ENCODE data around the gene GRIP1. TPM values are rescaled to one million over a fixed set of nuclear protein-coding genes. Genes with fewer than 3 reads are reported as not detected.

GRIP1 gene
- total RNA-seq, 4 donors from 2014 or later, result 0.18 to 2.1 (median 0.34) TPM

DNA sequence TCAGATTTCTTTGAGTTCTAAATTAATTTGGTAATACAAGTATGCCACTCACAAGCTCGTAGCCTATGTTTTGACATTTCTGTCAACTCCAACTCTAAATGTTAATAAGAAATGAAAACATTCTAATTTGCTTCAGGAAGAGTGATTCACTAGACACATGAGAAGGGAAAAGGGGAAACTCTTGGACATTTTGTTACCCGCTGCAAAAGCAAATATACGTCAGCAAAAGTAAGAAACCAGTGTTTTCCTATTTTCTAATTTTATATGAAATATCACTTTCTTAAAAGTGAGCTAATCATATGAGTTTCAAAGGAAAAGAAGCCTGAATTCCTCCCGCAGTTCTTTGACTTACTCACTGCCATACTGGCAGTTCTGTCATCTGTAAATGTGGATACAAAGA, 162.3 kb downstream of the GRIP1 start:
- H3K36me3 ChIP-seq, result no peaks in the 10 kb centered on the region
- ATAC-seq, result no peak
- no peaks in the 10 kb centered on the region for H3K27me3 ChIP-seq
- H3K4me1 ChIP-seq, result no peaks in the 10 kb centered on the region
- H3K4me3 ChIP-seq, result no peak overlapping the region
- intact Hi-C loops (cut with DNase I; ENCODE audit: low total_unique reads), result no loop called here
- H3K27ac ChIP-seq, result no peak overlapping the region
- DNase-seq, result no peak
- H3K9me3 ChIP-seq, result no peaks in the 10 kb centered on the region
- in situ Hi-C loops (cut with MboI; ENCODE audit: low sequenced_read_pairs in 4 of 4), result loop anchor here in 1 of 4 donors (25.0 kb wide), 1 partner anchor 96 kb away; no protein-coding TSS in a partner anchor
- TF ChIP-seq, protein P1, sequence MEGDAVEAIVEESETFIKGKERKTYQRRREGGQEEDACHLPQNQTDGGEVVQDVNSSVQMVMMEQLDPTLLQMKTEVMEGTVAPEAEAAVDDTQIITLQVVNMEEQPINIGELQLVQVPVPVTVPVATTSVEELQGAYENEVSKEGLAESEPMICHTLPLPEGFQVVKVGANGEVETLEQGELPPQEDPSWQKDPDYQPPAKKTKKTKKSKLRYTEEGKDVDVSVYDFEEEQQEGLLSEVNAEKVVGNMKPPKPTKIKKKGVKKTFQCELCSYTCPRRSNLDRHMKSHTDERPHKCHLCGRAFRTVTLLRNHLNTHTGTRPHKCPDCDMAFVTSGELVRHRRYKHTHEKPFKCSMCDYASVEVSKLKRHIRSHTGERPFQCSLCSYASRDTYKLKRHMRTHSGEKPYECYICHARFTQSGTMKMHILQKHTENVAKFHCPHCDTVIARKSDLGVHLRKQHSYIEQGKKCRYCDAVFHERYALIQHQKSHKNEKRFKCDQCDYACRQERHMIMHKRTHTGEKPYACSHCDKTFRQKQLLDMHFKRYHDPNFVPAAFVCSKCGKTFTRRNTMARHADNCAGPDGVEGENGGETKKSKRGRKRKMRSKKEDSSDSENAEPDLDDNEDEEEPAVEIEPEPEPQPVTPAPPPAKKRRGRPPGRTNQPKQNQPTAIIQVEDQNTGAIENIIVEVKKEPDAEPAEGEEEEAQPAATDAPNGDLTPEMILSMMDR (IDR thresholded peaks at IDR 0.05 in 4 of 5, conservative IDR thresholded peaks at IDR 0.05 in 1 of 5), result no peak
- no peak for TF ChIP-seq POLR2A (IDR thresholded peaks at IDR 0.05)

DNA sequence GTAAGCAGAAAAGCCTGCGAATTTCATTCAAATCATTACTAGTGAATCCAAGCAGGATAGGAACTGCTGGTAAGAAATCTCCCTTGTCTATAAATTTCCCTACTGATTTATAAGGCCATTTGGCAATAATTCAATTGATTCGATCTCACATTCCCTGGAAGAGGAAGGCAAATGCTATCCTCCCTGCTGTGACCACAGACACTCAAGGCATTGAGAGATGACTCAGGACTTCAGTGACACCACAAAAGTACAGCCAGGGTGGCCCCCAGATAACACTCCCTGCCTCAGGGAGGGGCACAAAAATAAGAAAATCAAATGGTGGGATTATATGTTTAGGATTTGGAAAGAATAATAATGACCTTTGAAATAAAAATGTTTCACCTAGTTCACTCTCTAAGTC, 162.7 kb downstream of the GRIP1 start:
- TF ChIP-seq POLR2A (IDR thresholded peaks at IDR 0.05), result no peak
- TF ChIP-seq, protein P1 (IDR thresholded peaks at IDR 0.05 in 4 of 5, conservative IDR thresholded peaks at IDR 0.05 in 1 of 5), result no peak
- no peaks in the 10 kb centered on the region for H3K9me3 ChIP-seq
- intact Hi-C loops (cut with DNase I; ENCODE audit: low total_unique reads), result no loop called here
- no peaks in the 10 kb centered on the region for H3K36me3 ChIP-seq
- H3K27me3 ChIP-seq, result no peaks in the 10 kb centered on the region
- ATAC-seq (no peak), DNase-seq (no peak)
- H3K27ac ChIP-seq, result no peak overlapping the region
- no peaks in the 10 kb centered on the region for H3K4me1 ChIP-seq
- in situ Hi-C loops (cut with MboI; ENCODE audit: low sequenced_read_pairs in 4 of 4), result loop anchor here in 1 of 4 donors (25.0 kb wide), 1 partner anchor 96 kb away; no protein-coding TSS in a partner anchor
- no peak overlapping the region for H3K4me3 ChIP-seq

DNA sequence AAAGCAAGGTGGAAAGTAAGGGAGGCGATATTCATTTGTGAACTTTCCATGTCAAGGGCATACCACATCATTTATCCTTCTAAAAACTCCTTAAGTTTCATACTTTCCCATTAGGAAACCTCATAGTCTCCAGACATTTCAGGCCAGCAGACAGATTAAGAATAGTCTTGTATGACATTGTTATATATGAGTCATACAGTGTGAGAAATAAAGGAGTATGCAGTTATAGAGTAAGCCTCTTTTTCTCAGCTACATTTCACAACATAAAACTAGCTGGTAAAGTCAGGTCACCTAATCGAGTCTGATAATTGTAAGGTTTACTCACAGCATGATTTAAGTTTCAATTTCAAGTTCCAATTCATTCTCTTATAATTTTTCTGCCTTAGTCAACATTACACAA, 164.3 kb downstream of the GRIP1 start:
- H3K4me1 ChIP-seq, result no peaks in the 10 kb centered on the region
- no peak for DNase-seq
- in situ Hi-C loops (cut with MboI; ENCODE audit: low sequenced_read_pairs in 4 of 4), result loop anchor here in 1 of 4 donors (25.0 kb wide), 1 partner anchor 98 kb away; no protein-coding TSS in a partner anchor
- H3K27ac ChIP-seq, result no peak overlapping the region
- no peaks in the 10 kb centered on the region for H3K36me3 ChIP-seq
- no peak for ATAC-seq
- no peaks in the 10 kb centered on the region for H3K27me3 ChIP-seq
- H3K4me3 ChIP-seq, result no peak overlapping the region
- TF ChIP-seq, protein P1 (IDR thresholded peaks at IDR 0.05 in 4 of 5, conservative IDR thresholded peaks at IDR 0.05 in 1 of 5), result no peak
- TF ChIP-seq POLR2A (IDR thresholded peaks at IDR 0.05), result no peak
- H3K9me3 ChIP-seq, result no peaks in the 10 kb centered on the region
- intact Hi-C loops (cut with DNase I; ENCODE audit: low total_unique reads), result no loop called here

DNA sequence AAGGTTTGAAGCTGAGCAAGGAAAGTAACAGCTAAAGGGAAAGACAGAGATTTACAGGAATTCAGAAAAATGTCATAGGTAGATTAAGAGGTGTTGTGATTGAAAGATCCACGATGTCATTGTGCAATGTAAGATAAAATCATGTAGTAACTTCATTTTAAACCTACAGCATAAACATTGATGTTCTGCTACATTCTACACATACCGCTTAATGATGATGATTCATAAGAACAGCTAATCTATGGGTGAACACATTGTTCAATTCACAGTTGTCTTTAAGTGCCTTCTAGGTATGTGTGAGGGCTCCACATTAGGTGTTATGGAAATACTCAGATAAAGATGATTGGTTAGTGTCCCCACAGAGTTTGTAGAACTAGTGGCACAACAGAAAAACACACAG, 170.9 kb downstream of the GRIP1 start:
- Histone ChIP-seq H3K27ac (no peak overlapping the region), H3K4me1 (no peaks in the 10 kb centered on the region), H3K27me3 (no peaks in the 10 kb centered on the region), H3K36me3 (no peaks in the 10 kb centered on the region), H3K4me3 (no peak overlapping the region), H3K9me3 (no peaks in the 10 kb centered on the region)
- in situ Hi-C loops (cut with MboI; ENCODE audit: low sequenced_read_pairs in 4 of 4), result loop anchor here in 1 of 4 donors (25.0 kb wide), 1 partner anchor 104 kb away; no protein-coding TSS in a partner anchor
- intact Hi-C loops (cut with DNase I; ENCODE audit: low total_unique reads), result no loop called here
- no peak for ATAC-seq
- no peak for TF ChIP-seq POLR2A (IDR thresholded peaks at IDR 0.05)
- TF ChIP-seq, protein P1 (IDR thresholded peaks at IDR 0.05 in 4 of 5, conservative IDR thresholded peaks at IDR 0.05 in 1 of 5), result no peak
- DNase-seq, result no peak

DNA sequence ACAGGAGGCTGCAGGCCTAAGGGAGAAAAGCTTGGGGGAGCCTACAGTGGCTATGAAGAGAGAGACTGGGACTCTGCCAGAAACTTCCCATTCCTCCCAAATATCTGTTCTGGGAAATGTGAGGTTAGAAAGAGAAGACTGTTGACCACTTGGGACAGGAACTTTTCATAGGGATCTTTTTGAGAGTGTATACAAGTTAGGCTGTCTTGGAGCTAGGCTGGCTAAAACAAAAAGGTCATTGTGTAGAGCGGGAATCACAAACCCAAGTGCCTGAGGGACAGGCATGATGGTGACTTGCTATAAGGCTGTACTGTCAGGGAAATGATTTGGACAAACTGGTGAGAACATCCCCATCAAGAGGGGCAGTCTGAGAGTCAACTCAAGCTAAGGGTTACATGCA, 175.1 kb downstream of the GRIP1 start:
- DNase-seq (no peak), ATAC-seq (no peak)
- no peak overlapping the region for H3K27ac ChIP-seq
- TF ChIP-seq, protein P1 (IDR thresholded peaks at IDR 0.05 in 4 of 5, conservative IDR thresholded peaks at IDR 0.05 in 1 of 5), result no peak
- TF ChIP-seq POLR2A (IDR thresholded peaks at IDR 0.05), result no peak
- H3K4me1 ChIP-seq, result no peaks in the 10 kb centered on the region
- no peaks in the 10 kb centered on the region for H3K27me3 ChIP-seq
- in situ Hi-C loops (cut with MboI; ENCODE audit: low sequenced_read_pairs in 4 of 4), result loop anchor here in 1 of 4 donors (25.0 kb wide), 1 partner anchor 109 kb away; no protein-coding TSS in a partner anchor
- intact Hi-C loops (cut with DNase I; ENCODE audit: low total_unique reads), result no loop called here
- no peaks in the 10 kb centered on the region for H3K36me3 ChIP-seq
- no peaks in the 10 kb centered on the region for H3K9me3 ChIP-seq
- H3K4me3 ChIP-seq, result no peak overlapping the region
